ENCODE measurements around the gene FAM219B.
"Not testable (repeated sequence)": the region's sequence is repeated elsewhere in the genome, so short reads cannot be mapped to it uniquely, and the experiment has no call there.

The FAM219B gene

GRCh38 chr15:74907163-74907870 lies 666 bp upstream of the FAM219B start:
- in situ Hi-C loops (cut with HindIII; ENCODE audit: low pct_ligation_motif_present, low pct_unique_long_range_greater_than_20kb, low sequenced_read_pairs), result no loop called here
- DNase-seq, result peak; percentile 3

- in situ Hi-C loops (cut with HindIII; ENCODE audit: low pct_ligation_motif_present, low pct_unique_long_range_greater_than_20kb, low sequenced_read_pairs), result no loop called here
- DNase-seq, result peak; percentile 13
These were observed 593 bp downstream of the FAM219B start for GRCh38 chr15:74906067-74906449.

- in situ Hi-C loops (cut with HindIII; ENCODE audit: low pct_ligation_motif_present, low pct_unique_long_range_greater_than_20kb, low sequenced_read_pairs), result no loop called here
- DNase-seq, result no peak
These were observed 2.4 kb downstream of the FAM219B start for GRCh38 chr15:74904190-74904805.

GRCh38 chr15:74903676-74904075 lies 3.0 kb downstream of the FAM219B start:
- in situ Hi-C loops (cut with HindIII; ENCODE audit: low pct_ligation_motif_present, low pct_unique_long_range_greater_than_20kb, low sequenced_read_pairs), result no loop called here
- no peak for DNase-seq

- in situ Hi-C loops (cut with HindIII; ENCODE audit: low pct_ligation_motif_present, low pct_unique_long_range_greater_than_20kb, low sequenced_read_pairs), result no loop called here
- no peak for DNase-seq
These were observed 4.2 kb downstream of the FAM219B start for GRCh38 chr15:74902295-74903075.

GRCh38 chr15:74901612-74902063 lies 5.0 kb downstream of the FAM219B start:
- in situ Hi-C loops (cut with HindIII; ENCODE audit: low pct_ligation_motif_present, low pct_unique_long_range_greater_than_20kb, low sequenced_read_pairs), result no loop called here
- peak; percentile 46 for DNase-seq

- no peak for DNase-seq
- in situ Hi-C loops (cut with HindIII; ENCODE audit: low pct_ligation_motif_present, low pct_unique_long_range_greater_than_20kb, low sequenced_read_pairs), result no loop called here
These were observed 9.3 kb downstream of the FAM219B start for GRCh38 chr15:74897300-74897701.

- no peak for DNase-seq
- in situ Hi-C loops (cut with HindIII; ENCODE audit: low pct_ligation_motif_present, low pct_unique_long_range_greater_than_20kb, low sequenced_read_pairs), result no loop called here
These were observed 10.3 kb downstream of the FAM219B start for GRCh38 chr15:74896316-74896715.

- in situ Hi-C loops (cut with HindIII; ENCODE audit: low pct_ligation_motif_present, low pct_unique_long_range_greater_than_20kb, low sequenced_read_pairs), result no loop called here
- DNase-seq, result no peak
These were observed 10.8 kb downstream of the FAM219B start for GRCh38 chr15:74895830-74896229.

- in situ Hi-C loops (cut with HindIII; ENCODE audit: low pct_ligation_motif_present, low pct_unique_long_range_greater_than_20kb, low sequenced_read_pairs), result not testable (repeated sequence)
These were observed 12.3 kb downstream of the FAM219B start for GRCh38 chr15:74894383-74894782.

GRCh38 chr15:74893627-74894026 lies 13.0 kb downstream of the FAM219B start:
- in situ Hi-C loops (cut with HindIII; ENCODE audit: low pct_ligation_motif_present, low pct_unique_long_range_greater_than_20kb, low sequenced_read_pairs), result no loop called here

More at GRCh38 chr15:74894383-74894782, 12.3 kb downstream of the FAM219B start:
- DNase-seq, result not testable (repeated sequence)

GRCh38 chr15:74892931-74893330 lies 13.7 kb downstream of the FAM219B start:
- in situ Hi-C loops (cut with HindIII; ENCODE audit: low pct_ligation_motif_present, low pct_unique_long_range_greater_than_20kb, low sequenced_read_pairs), result no loop called here
- no peak for DNase-seq

More at GRCh38 chr15:74893627-74894026, 13.0 kb downstream of the FAM219B start:
- DNase-seq, result no peak

GRCh38 chr15:74892313-74892712 lies 14.3 kb downstream of the FAM219B start:
- DNase-seq, result no peak
- in situ Hi-C loops (cut with HindIII; ENCODE audit: low pct_ligation_motif_present, low pct_unique_long_range_greater_than_20kb, low sequenced_read_pairs), result no loop called here

- in situ Hi-C loops (cut with HindIII; ENCODE audit: low pct_ligation_motif_present, low pct_unique_long_range_greater_than_20kb, low sequenced_read_pairs), result no loop called here
- no peak for DNase-seq
These were observed 15.2 kb downstream of the FAM219B start for GRCh38 chr15:74891469-74891868.

- DNase-seq, result no peak
- in situ Hi-C loops (cut with HindIII; ENCODE audit: low pct_ligation_motif_present, low pct_unique_long_range_greater_than_20kb, low sequenced_read_pairs), result no loop called here
These were observed 16.0 kb downstream of the FAM219B start for GRCh38 chr15:74890665-74890960.

- DNase-seq, result peak; percentile 78
- in situ Hi-C loops (cut with HindIII; ENCODE audit: low pct_ligation_motif_present, low pct_unique_long_range_greater_than_20kb, low sequenced_read_pairs), result no loop called here
These were observed 16.6 kb downstream of the FAM219B start, which contains the start of gene MPI for GRCh38 chr15:74889883-74890664. TSS of gene MPI (plus strand) at chr15:74890042. CDS start at chr15:74890074, 32 bp downstream.

GRCh38 chr15:74889390-74889882 lies 17.2 kb downstream of the FAM219B start:
- no peak for DNase-seq
- in situ Hi-C loops (cut with HindIII; ENCODE audit: low pct_ligation_motif_present, low pct_unique_long_range_greater_than_20kb, low sequenced_read_pairs), result no loop called here

GRCh38 chr15:74888716-74889115 lies 17.9 kb downstream of the FAM219B start:
- in situ Hi-C loops (cut with HindIII; ENCODE audit: low pct_ligation_motif_present, low pct_unique_long_range_greater_than_20kb, low sequenced_read_pairs), result no loop called here
- no peak for DNase-seq
